T-cell (primary cell): Measurements from ENCODE around the gene H2AZ2. TPM values are rescaled to one million over a fixed set of nuclear protein-coding genes. Genes with fewer than 3 reads are reported as not detected.

Experiments
- ATAC-seq, 4 experiments: fragments of 200-7000 bp in 3 of 4; fragments of 150-1000 bp in 1 of 4; cut with Tn5 transposase; replicated peaks in 1 of 4; 1 replicate in 3 of 4; 2 replicates in 1 of 4; pipeline ENCODE4 v1.10.0; 2021; ENCODE audit warnings: moderate library complexity in 3 of 4, mild to moderate bottlenecking in 2 of 4, moderate number of reproducible peaks in 1 of 4
- CTCF ChIA-PET, 2 donors: fragments of 300-600 bp; sonication (Branson Sonifier 250); formaldehyde crosslinking; loops; one replicate each; lab custom pipeline; 2022; ENCODE audit warnings: antibody characterized with exemption in 2 of 2; lab: Charles Lee
- POLR2A ChIA-PET, 2 donors: fragments of 300-600 bp; sonication (Branson Sonifier 250); formaldehyde crosslinking; loops; one replicate each; lab custom pipeline; 2022; ENCODE audit warnings: antibody characterized with exemption in 2 of 2; lab: Charles Lee
- DNase-seq, 35 experiments: peaks; one replicate each; pipeline versions ENCODE4 v3.0.0 to v3.0.0-alpha.2; 2013 to 2023
- H3K27ac ChIP-seq: one replicate; pipeline ENCODE4 v1.5.1; 2013; ENCODE audit warnings: low read length
- H3K27me3 ChIP-seq, 2 experiments: replicated peaks in 1 of 2; 1 replicate in 1 of 2; 2 replicates in 1 of 2; pipeline versions ENCODE4 v1.6.1 to v1.7.0; 2013; ENCODE audit warnings: low read length in 1 of 2, mixed read lengths in 1 of 2; ENCODE audit not compliant: control insufficient read depth in 2 of 2, insufficient read depth in 2 of 2; ENCODE audit errors: extremely low read depth in 1 of 2
- H3K36me3 ChIP-seq, 2 donors: 1 replicate in 1 of 2; 2 replicates in 1 of 2; pipeline versions ENCODE4 v1.6.1 to v1.7.0; 2013; ENCODE audit warnings: low read length in 1 of 2; ENCODE audit not compliant: control insufficient read depth in 2 of 2, insufficient read depth in 1 of 2; ENCODE audit errors: extremely low read depth in 1 of 2
- H3K4me1 ChIP-seq, 2 experiments: 1 replicate in 1 of 2; 2 replicates in 1 of 2; pipeline versions ENCODE4 v1.6.1 to v1.7.0; 2013; ENCODE audit warnings: low read length in 2 of 2, mixed read lengths in 1 of 2; ENCODE audit not compliant: insufficient read depth in 2 of 2, control insufficient read depth in 1 of 2; ENCODE audit errors: extremely low read depth in 1 of 2
- H3K4me3 ChIP-seq, 2 donors: 1 replicate in 1 of 2; 2 replicates in 1 of 2; pipeline versions ENCODE4 v1.5.1 to v1.7.0; 2013; ENCODE audit warnings: mild to moderate bottlenecking in 2 of 2, low read length in 1 of 2, moderate library complexity in 1 of 2; ENCODE audit not compliant: control insufficient read depth in 1 of 2; ENCODE audit errors: extremely low read depth in 1 of 2
- H3K9me3 ChIP-seq: 2 replicates; pipeline ENCODE4 v1.7.0; 2013
- H3K27ac Mint-ChIP-seq, 2 donors: one replicate each; pipeline ENCODE4 v1.8.0; 2020 to 2021; ENCODE audit warnings: mild to moderate bottlenecking in 2 of 2, mixed read lengths in 2 of 2
- H3K27me3 Mint-ChIP-seq, 2 donors: one replicate each; pipeline ENCODE4 v1.8.0; 2021 to 2022; ENCODE audit warnings: mixed read lengths in 2 of 2
- H3K36me3 Mint-ChIP-seq: one replicate; pipeline ENCODE4 v1.8.0; 2021; ENCODE audit warnings: mixed read lengths
- H3K4me1 Mint-ChIP-seq, 3 donors: one replicate each; pipeline ENCODE4 v1.8.0; 2020 to 2022; ENCODE audit warnings: mixed read lengths in 3 of 3, mild to moderate bottlenecking in 1 of 3
- H3K4me3 Mint-ChIP-seq, 3 donors: one replicate each; pipeline ENCODE4 v1.8.0; 2020 to 2022; ENCODE audit warnings: mild to moderate bottlenecking in 3 of 3, mixed read lengths in 3 of 3, moderate library complexity in 3 of 3
- H3K9me3 Mint-ChIP-seq, 3 donors: one replicate each; pipeline ENCODE4 v1.8.0; 2020 to 2022; ENCODE audit warnings: mixed read lengths in 3 of 3
- WGBS: methylation state at CpG from one replicate; pipeline ENCODE4 v1.1.5; 2013; ENCODE audit warnings: missing lambda C conversion rate; ENCODE audit not compliant: insufficient coverage; 5-methylcytosine and 5-hydroxymethylcytosine counted together
- total RNA-seq, 35 experiments: library from RNA in 6 of 35; stranded (reverse) in 6 of 35; fragments of 120-200 nt in 1 of 35; gene quantifications; one replicate each; pipeline versions ENCODE4 v1.2.1 to v1.2.4 and lab custom pipeline; 2013 to 2026

H2AZ2 gene
- total RNA-seq, 5 donors from 2014 or later (not counting 1 experiment from before 2014, with no cell fraction given), result 151 to 177 (median 158) TPM

DNA sequence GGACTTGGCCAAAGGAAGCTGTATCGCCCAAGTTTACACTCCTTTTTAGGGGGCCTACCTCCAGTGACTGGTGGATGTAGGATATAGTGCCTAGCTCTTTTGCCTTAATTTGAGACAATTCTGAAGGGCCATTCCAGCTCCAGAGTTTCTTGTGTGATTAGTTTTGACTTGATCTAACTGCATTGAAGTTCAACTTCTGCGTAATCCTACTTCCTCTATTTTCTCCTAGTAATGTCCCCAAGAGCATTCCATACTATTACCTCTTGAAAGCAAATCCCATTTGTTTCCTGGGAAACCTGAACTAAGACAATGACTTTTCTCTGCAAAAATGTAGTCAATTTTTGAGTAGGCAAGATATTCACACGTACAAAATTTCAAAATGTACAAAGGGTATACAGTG, 4.7 kb upstream of the H2AZ2 start:
- CTCF ChIA-PET, result interaction anchor here in 1 of 2 donors (0.6 kb wide), 1 partner anchor 17 kb away, joined by 3 read pairs; no protein-coding TSS in a partner anchor
- Mint-ChIP-seq H3K27ac (no peak overlapping the region), H3K4me1 (peaks cover 4 to 10% (median 5%) of the 10 kb centered on the region in 3 donors), H3K36me3 (no peaks in the 10 kb centered on the region), H3K9me3 (no peaks in the 10 kb centered on the region), H3K4me3 (no peak overlapping the region), H3K27me3 (no peaks in the 10 kb centered on the region)
- H3K4me1 ChIP-seq, result peaks cover 0 to 19% of the 10 kb centered on the region in 2 experiments
- no peaks in the 10 kb centered on the region for H3K9me3 ChIP-seq
- no peaks in the 10 kb centered on the region for H3K27me3 ChIP-seq
- POLR2A ChIA-PET, result interaction anchor here in 1 of 2 donors (0.6 kb wide), 1 partner anchor 109 kb away, joined by 3 read pairs; no protein-coding TSS in a partner anchor
- no peaks in the 10 kb centered on the region for H3K36me3 ChIP-seq
- DNase-seq, result no peak
- no peak overlapping the region for H3K4me3 ChIP-seq
- no peak overlapping the region for H3K27ac ChIP-seq
- no peak for ATAC-seq
- WGBS, result 67% methylated on average over 1 of the region's 3 CpGs

DNA sequence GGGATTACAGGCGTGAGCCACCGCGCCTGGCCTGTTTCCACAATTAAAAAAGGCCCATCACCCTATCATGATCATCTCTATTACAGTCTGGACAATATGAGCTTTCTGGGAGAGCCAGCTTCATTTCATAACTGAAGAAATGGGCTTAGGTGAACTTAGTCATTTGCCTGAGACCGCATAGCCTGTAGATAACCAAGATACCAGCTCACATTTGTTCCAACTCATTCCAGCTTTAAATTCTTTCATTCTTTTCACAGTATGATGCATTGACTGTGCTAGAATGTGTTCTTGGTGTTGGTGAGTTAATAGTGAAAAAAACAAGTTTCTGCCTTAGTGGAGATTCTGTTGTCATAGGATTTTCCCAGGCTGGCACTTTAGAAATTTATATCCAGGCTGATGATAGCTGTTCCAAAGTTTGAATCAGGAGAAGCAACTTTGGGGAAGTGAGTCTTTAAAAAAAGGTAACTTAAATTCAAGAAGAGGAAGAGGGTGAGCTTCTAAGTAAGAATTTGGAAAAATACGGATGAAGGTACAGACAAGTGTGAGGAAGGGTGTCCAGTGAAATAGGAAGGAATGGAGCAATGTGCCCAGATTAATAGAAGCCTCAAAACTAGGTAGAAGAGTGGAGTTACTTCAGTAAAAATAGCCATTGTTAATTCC, 2.1 kb upstream of the H2AZ2 start:
- H3K27me3 ChIP-seq, result no peaks in the 10 kb centered on the region
- WGBS, result 79% methylated on average over 4 of the region's 5 CpGs
- peaks cover 11% of the 10 kb centered on the region in 2 experiments for H3K4me1 ChIP-seq
- Mint-ChIP-seq H3K9me3 (no peaks in the 10 kb centered on the region), H3K4me1 (peaks cover 15 to 21% (median 21%) of the 10 kb centered on the region in 3 donors), H3K36me3 (no peaks in the 10 kb centered on the region), H3K27me3 (no peaks in the 10 kb centered on the region), H3K4me3 (peak overlapping the region in 2 of 3 donors; percentile 93 to 96), H3K27ac (peak overlapping the region in 1 of 2 donors; percentile 55)
- DNase-seq (no peak), ATAC-seq (no peak)
- H3K27ac ChIP-seq, result no peak overlapping the region
- no peak overlapping the region for H3K4me3 ChIP-seq
- ChIA-PET POLR2A (interaction anchor here (0.5 to 1.3 kb wide), 8 partner anchors 33 to 244 kb away, joined by 3 to 8 read pairs (median 3); partner anchors contain the start of genes OGDH (in 1 of the 2) and PURB (in 1 of the 2)), CTCF (interaction anchor here (0.5 to 1.3 kb wide), 5 partner anchors 14 to 279 kb away, joined by 3 to 11 read pairs (median 3); no protein-coding TSS in a partner anchor)
- no peaks in the 10 kb centered on the region for H3K36me3 ChIP-seq
- no peaks in the 10 kb centered on the region for H3K9me3 ChIP-seq

DNA sequence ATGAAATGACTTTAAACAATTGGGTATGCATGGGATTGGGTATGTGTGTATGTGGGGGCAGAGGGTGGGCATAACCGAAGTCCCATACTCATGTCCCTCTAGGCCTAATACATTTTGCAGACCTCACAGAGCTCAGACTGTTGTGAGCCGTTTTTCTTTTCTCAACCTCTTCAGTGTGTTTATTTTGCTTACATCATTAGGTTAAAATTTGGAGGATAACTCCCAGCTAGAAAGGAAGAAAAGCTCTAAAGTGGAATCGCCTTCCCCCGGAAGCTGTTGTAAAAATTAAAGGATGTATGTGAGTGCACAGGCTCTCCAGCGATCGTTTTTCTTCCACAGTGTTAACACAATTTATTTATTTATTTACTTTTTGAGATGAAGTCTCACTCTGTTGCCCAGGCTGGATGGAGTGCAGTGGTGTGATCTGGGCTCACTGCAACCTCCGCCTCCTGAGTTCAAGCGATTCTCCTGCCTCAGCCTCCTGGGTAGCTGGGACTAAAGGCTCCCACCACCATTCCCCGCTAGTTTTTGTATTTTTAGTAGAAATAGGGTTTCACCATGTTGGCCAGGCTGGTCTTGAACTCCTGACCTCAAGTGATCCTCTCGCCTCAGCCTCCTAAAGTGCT, 1.5 kb upstream of the H2AZ2 start:
- peaks cover 21 to 28% (median 27%) of the 10 kb centered on the region in 3 donors for H3K4me1 Mint-ChIP-seq
- 100% methylated on average over 1 of the region's 10 CpGs for WGBS
- peak overlapping the region in 1 of 2 donors; percentile 59 for H3K27ac Mint-ChIP-seq
- no peaks in the 10 kb centered on the region for H3K9me3 ChIP-seq
- peak overlapping the region; percentile 89 to 96 (median 93) for H3K4me3 Mint-ChIP-seq
- no peak for DNase-seq
- CTCF ChIA-PET, result interaction anchor here (0.5 to 1.3 kb wide), 4 partner anchors 14 to 279 kb away, joined by 3 read pairs; no protein-coding TSS in a partner anchor
- no peaks in the 10 kb centered on the region for H3K27me3 Mint-ChIP-seq
- no peaks in the 10 kb centered on the region for H3K36me3 ChIP-seq
- no peaks in the 10 kb centered on the region for H3K36me3 Mint-ChIP-seq
- ATAC-seq, result no peak
- H3K9me3 Mint-ChIP-seq, result no peaks in the 10 kb centered on the region
- H3K4me1 ChIP-seq, result peaks cover 12% of the 10 kb centered on the region in 2 experiments
- no peaks in the 10 kb centered on the region for H3K27me3 ChIP-seq
- no peak overlapping the region for H3K4me3 ChIP-seq
- POLR2A ChIA-PET, result interaction anchor here (0.5 to 1.3 kb wide), 10 partner anchors 23 to 243 kb away, joined by 3 to 8 read pairs (median 3); partner anchors contain the start of genes CCM2 (in 1 of the 2) and PURB (in 1 of the 2)
- H3K27ac ChIP-seq, result no peak overlapping the region

DNA sequence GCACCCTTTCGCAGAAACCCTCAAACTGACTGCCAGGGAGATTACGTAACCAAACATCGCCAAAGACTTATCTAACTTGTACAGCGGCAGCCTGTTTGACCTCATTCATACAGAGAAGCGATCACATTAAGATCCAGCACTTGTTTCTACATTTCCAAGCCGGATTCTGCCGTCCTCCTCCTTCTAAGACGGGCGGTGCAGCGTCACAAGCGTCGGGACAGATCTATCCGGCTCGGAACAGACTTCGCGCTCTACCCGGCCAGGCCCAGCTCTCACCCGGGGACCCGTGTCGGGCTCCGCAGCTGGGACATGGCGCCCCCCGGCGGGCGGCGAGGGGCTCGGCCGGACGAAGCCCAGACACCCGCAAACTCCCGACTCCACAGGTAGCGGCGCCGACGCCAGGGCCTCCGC, 373 bp downstream of the H2AZ2 start:
- no peaks in the 10 kb centered on the region for H3K9me3 ChIP-seq

DNA sequence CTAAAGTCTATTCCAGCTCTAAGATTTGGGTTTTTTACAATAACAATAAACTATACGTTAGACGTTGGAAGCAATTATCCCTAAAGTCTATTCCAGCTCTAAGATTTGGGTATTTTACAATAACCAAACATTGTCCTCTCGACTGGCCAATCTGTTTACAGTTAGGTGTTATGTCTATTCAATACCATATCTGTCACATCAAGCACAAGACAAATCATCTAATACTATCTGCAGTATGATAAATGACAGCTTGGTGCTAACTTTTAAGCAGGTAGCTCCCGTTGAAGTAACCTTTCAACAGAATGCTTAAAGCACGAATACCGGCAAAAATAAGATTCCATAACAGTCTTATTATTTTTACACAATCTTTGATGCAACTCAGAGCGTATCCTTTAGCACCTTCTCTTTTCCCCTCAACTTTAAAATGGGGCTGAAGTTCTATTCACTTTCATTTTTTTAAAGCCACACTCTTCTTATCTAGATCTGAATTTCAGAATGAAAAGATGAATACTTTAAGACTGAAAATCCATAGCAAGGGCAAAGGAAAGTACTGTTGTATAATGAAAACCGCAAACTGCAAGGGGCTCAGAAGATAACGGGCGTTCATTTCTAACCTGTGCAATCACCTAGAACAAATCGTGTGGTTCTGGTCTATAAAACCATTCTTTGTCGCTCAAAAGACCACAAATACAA, 925 bp downstream of the H2AZ2 start:
- H3K27ac Mint-ChIP-seq, result peak overlapping the region; percentile 99
- 0% methylated on average over 8 of the region's 12 CpGs for WGBS
- H3K4me1 Mint-ChIP-seq, result peaks cover 36 to 43% (median 43%) of the 10 kb centered on the region in 3 donors
- peak overlapping the region; percentile 59 to 79 for H3K4me3 ChIP-seq
- peak overlapping the region; percentile 97 for H3K27ac ChIP-seq
- no peak for ATAC-seq
- ChIA-PET POLR2A (interaction anchor here (0.8 to 2.6 kb wide), 9 partner anchors 16 to 273 kb away, joined by 3 to 15 read pairs (median 5); partner anchors contain the start of genes DDX56 (in 1 of the 2), PURB (in 1 of the 2) and TMED4 (in 1 of the 2)), CTCF (interaction anchor here (0.6 to 2.4 kb wide), 12 partner anchors 9 to 274 kb away, joined by 3 to 15 read pairs (median 6); partner anchors contain the start of genes DDX56 (in 1 of the 2), PURB (in 1 of the 2) and TMED4 (in 1 of the 2))
- no peaks in the 10 kb centered on the region for H3K9me3 Mint-ChIP-seq
- DNase-seq, result peak in 1 of 35 experiments; percentile 35
- no peaks in the 10 kb centered on the region for H3K27me3 Mint-ChIP-seq
- H3K4me1 ChIP-seq, result peaks cover 14% of the 10 kb centered on the region in 2 experiments
- no peaks in the 10 kb centered on the region for H3K9me3 ChIP-seq
- H3K36me3 Mint-ChIP-seq, result peaks cover 10% of the 10 kb centered on the region
- peaks cover 0 to 4% of the 10 kb centered on the region in 2 donors for H3K36me3 ChIP-seq
- H3K27me3 ChIP-seq, result no peaks in the 10 kb centered on the region
- H3K4me3 Mint-ChIP-seq, result peak overlapping the region; percentile 94 to 97 (median 96)

More for the DNA sequence above, 373 bp downstream of the H2AZ2 start:
- peaks cover 4% of the 10 kb centered on the region for H3K36me3 Mint-ChIP-seq
- peak overlapping the region; percentile 94 to 97 (median 96) for H3K4me3 Mint-ChIP-seq
- no peaks in the 10 kb centered on the region for H3K27me3 Mint-ChIP-seq
- Histone ChIP-seq H3K4me3 (peak overlapping the region; percentile 57 to 79), H3K27ac (peak overlapping the region; percentile 97), H3K27me3 (no peaks in the 10 kb centered on the region), H3K4me1 (peaks cover 14% of the 10 kb centered on the region in 2 experiments), H3K36me3 (peaks cover 0 to 2% of the 10 kb centered on the region in 2 donors)
- H3K4me1 Mint-ChIP-seq, result peaks cover 31 to 37% (median 37%) of the 10 kb centered on the region in 3 donors
- ChIA-PET POLR2A (interaction anchor here in 1 of 2 donors (0.6 to 2.6 kb wide), 10 partner anchors 15 to 274 kb away, joined by 3 to 15 read pairs (median 4); partner anchors contain the start of genes DDX56, PURB, TBRG4 and TMED4), CTCF (interaction anchor here in 1 of 2 donors (1.0 to 2.4 kb wide), 9 partner anchors 9 to 274 kb away, joined by 3 to 15 read pairs (median 5); partner anchors contain the start of genes DDX56, PURB and TMED4)
- peak overlapping the region; percentile 99 for H3K27ac Mint-ChIP-seq
- WGBS, result 0% methylated on average over 36 of the region's 36 CpGs
- H3K9me3 Mint-ChIP-seq, result no peaks in the 10 kb centered on the region
- peak; percentile 73 to 90 (median 82) for DNase-seq
- ATAC-seq, result peak; percentile 58 to 76 (median 74)
